Measurements from ENCODE around the gene CLEC18C.

DNA sequence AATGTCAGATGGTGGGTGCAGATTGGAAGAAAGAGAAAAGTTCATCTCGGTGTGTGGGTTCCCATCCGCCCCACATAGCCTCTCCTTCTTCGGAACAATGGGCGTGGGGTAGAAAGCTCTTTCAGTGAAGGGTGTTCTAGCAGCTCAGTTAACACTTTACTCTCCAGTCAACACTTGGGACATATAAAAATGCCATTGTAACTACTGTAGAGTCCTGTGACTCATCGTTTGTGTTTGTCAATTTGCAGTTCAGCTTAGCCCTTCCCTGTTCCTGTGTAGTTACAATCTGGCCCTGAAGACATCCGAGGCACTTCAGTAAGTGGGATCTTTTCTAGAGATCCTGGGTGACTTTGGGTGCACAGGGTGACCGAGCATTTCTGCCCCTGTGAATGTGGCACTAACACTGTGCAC, 11.5 kb upstream of the CLEC18C start:
- TF ChIP-seq, protein P1, sequence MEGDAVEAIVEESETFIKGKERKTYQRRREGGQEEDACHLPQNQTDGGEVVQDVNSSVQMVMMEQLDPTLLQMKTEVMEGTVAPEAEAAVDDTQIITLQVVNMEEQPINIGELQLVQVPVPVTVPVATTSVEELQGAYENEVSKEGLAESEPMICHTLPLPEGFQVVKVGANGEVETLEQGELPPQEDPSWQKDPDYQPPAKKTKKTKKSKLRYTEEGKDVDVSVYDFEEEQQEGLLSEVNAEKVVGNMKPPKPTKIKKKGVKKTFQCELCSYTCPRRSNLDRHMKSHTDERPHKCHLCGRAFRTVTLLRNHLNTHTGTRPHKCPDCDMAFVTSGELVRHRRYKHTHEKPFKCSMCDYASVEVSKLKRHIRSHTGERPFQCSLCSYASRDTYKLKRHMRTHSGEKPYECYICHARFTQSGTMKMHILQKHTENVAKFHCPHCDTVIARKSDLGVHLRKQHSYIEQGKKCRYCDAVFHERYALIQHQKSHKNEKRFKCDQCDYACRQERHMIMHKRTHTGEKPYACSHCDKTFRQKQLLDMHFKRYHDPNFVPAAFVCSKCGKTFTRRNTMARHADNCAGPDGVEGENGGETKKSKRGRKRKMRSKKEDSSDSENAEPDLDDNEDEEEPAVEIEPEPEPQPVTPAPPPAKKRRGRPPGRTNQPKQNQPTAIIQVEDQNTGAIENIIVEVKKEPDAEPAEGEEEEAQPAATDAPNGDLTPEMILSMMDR (IDR thresholded peaks at IDR 0.05; ENCODE audit: borderline replicate concordance, extremely low read depth, low read length, poor library complexity, severe bottlenecking): no peak
- TF ChIP-seq EZH2 (IDR thresholded peaks at IDR 0.05; ENCODE audit: borderline replicate concordance, low read depth, low read length, severe bottlenecking): no peak

All from DND-41 (cell line).